Articular chondrocyte of knee joint (primary cell): ENCODE data around the gene C11orf24. TPM values are rescaled to one million over a fixed set of nuclear protein-coding genes. Genes with fewer than 3 reads are reported as not detected.

ENCODE experiments used
- total RNA-seq: library from RNA; depleted of rRNA; stranded (reverse); fragments of >200 nt; gene quantifications from 2 replicates; pipeline ENCODE4 v1.2.3, GENCODE V29; 2012

Gene C11orf24
- 40.4 and 47.4 TPM in 2 replicates for total RNA-seq

DNA sequence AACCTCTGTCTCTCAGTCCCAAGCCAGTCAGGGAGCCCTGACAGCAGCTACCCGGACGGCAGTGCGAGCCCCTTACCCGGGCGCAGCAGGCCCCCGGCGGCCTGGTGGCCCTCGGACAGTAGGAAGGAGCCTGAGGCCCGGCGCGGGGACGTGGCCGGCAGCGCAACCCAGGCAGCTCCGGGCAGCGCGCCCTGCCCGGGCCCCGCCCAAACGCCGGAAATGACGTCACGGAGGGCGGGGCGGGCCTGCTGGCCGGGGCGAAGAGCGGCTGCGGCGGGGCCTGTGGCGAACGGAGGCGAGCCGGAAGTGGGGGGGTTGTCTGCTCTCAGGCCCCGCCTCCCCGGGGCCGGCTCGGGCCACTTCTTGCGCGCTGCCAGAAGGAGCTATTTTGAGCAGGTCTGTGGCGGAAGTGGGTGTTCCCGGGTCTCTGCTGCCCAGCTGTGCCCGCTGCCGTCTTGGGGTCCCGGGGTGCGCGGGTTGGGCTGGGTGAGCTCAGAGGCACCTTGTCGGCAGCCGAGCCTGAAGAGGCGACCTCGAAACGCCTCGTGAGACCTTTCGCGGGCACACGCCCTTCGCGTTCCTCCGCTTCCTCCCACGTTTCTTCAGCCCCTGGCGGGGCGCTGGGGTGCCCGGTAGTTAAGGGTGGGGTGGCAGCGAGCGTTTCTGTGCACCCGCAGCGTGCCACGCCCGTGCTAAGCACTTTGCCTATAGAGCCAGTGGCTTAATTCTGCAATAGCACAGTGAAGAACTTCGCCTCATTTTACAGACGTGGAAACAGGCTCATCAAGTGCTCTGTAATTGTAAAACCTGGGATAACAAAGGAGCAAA lies at the start of gene C11orf24:
Gene C11orf24 (minus strand): TSS at position 193 of the 828 bp plus-strand sequence. CDS start 8,206 bp downstream, outside the sequence.

GRCh38 chr11:68312117-68312779 lies 40.5 kb upstream of the C11orf24 start, which contains the start of gene LRP5:
TSS of gene LRP5 (plus strand) at chr11:68312591. CDS start at chr11:68312715, 124 bp downstream.

GRCh38 chr11:68213135-68213515 lies 58.6 kb downstream of the C11orf24 start, which contains the start of gene KMT5B:
TSS of gene KMT5B (minus strand) at chr11:68213296. CDS start at chr11:68190076, 23,220 bp downstream.

Other genes with a start within 250 kb of the C11orf24 start
- 31.1 and 43.6 TPM in 2 replicates for gene NDUFS8, start 241.3 kb downstream of the C11orf24 start, total RNA-seq
- 52.4 and 67.7 TPM in 2 replicates for gene TCIRG1, start 232.9 kb downstream of the C11orf24 start, total RNA-seq
- gene CHKA, start 150.6 kb downstream of the C11orf24 start, total RNA-seq = 14.8 and 23.9 TPM in 2 replicates
- 27.4 and 31.6 TPM in 2 replicates for gene KMT5B, start 58.7 kb downstream of the C11orf24 start, total RNA-seq
- gene LRP5, start 40.6 kb upstream of the C11orf24 start, total RNA-seq = 20.0 and 21.6 TPM in 2 replicates
- 135 and 147 TPM in 2 replicates for gene PPP6R3, start 188.8 kb upstream of the C11orf24 start, total RNA-seq